Loucy (cell line): ENCODE measurements around the gene TEAD1.

Experiments
- H2AFZ ChIP-seq: fragments of 200-600 bp; sonication (generic); 2 replicates; pipeline ENCODE4 v1.6.0; 2016; ENCODE audit warnings: antibody characterized with exemption, mild to moderate bottlenecking, low read length, moderate library complexity
- H3F3A ChIP-seq: fragments of 200-600 bp; 2 replicates; pipeline ENCODE4 v1.6.0; 2016; ENCODE audit warnings: antibody characterized with exemption, low read depth, mild to moderate bottlenecking
- H3K27me3 ChIP-seq: fragments of 200-600 bp; sonication (generic); 2 replicates; pipeline ENCODE4 v1.6.1; 2014; ENCODE audit warnings: low read length, mild to moderate bottlenecking; ENCODE audit not compliant: insufficient read depth, poor library complexity, severe bottlenecking
- H3K36me3 ChIP-seq: fragments of 200-600 bp; sonication (generic); 2 replicates; pipeline ENCODE4 v1.6.1; 2016; ENCODE audit warnings: low read length; ENCODE audit not compliant: insufficient read depth
- H3K4me1 ChIP-seq: fragments of 200-600 bp; sonication (generic); 2 replicates; pipeline ENCODE4 v1.5.1; 2014; ENCODE audit warnings: low read length, mild to moderate bottlenecking; ENCODE audit not compliant: insufficient read depth, poor library complexity, severe bottlenecking
- H3K4me2 ChIP-seq: fragments of 200-600 bp; sonication (generic); 2 replicates; pipeline ENCODE4 v1.6.0; 2014; ENCODE audit warnings: antibody characterized with exemption, low read length, low read depth, mild to moderate bottlenecking; ENCODE audit not compliant: poor library complexity, severe bottlenecking
- H3K4me3 ChIP-seq: fragments of 200-600 bp; sonication (generic); 2 replicates; pipeline ENCODE4 v1.5.1; 2014; ENCODE audit warnings: low read length, mild to moderate bottlenecking, mixed read lengths; ENCODE audit not compliant: poor library complexity, severe bottlenecking
- H3K79me2 ChIP-seq: fragments of 200-600 bp; sonication (generic); 2 replicates; pipeline ENCODE4 v1.6.1; 2014; ENCODE audit warnings: low read length; ENCODE audit not compliant: insufficient read depth
- H3K9ac ChIP-seq: fragments of 200-600 bp; sonication (generic); 2 replicates; pipeline ENCODE4 v1.6.0; 2014; ENCODE audit warnings: mild to moderate bottlenecking, low read depth, low read length, moderate library complexity; ENCODE audit not compliant: poor library complexity, severe bottlenecking
- H3K9me2 ChIP-seq: fragments of 200-600 bp; sonication (generic); replicated peaks from 2 replicates; pipeline ENCODE4 v1.6.1; 2016; ENCODE audit warnings: low read depth, low read length, mixed read lengths
- H3K9me3 ChIP-seq: fragments of 200-600 bp; sonication (generic); 2 replicates; pipeline ENCODE4 v1.6.1; 2014; ENCODE audit warnings: mild to moderate bottlenecking, antibody characterized with exemption, low read length, low read depth; ENCODE audit not compliant: insufficient read depth
- H4K20me1 ChIP-seq: fragments of 200-600 bp; sonication (generic); 2 replicates; pipeline ENCODE4 v1.6.0; 2014; ENCODE audit warnings: antibody characterized with exemption, low read length, mild to moderate bottlenecking; ENCODE audit not compliant: insufficient read depth, poor library complexity, severe bottlenecking
- CTCF ChIP-seq: fragments of 200-600 bp; sonication (generic); conservative IDR thresholded peaks from 2 replicates; pipeline ENCODE4 v1.5.1; 2014; ENCODE audit warnings: mild to moderate bottlenecking, antibody characterized with exemption, low read length
- EZH2phosphoT487 ChIP-seq: fragments of 200-600 bp; IDR thresholded peaks from 2 replicates; pipeline ENCODE4 v1.6.1; 2018; ENCODE audit warnings: antibody characterized with exemption, mild to moderate bottlenecking, moderate library complexity, borderline replicate concordance

Gene TEAD1

GRCh38 chr11:12835286-12835685, 161.1 kb downstream of the TEAD1 start:
- TF ChIP-seq EZH2phosphoT487 = no peak
- no peak for TF ChIP-seq CTCF
- Histone ChIP-seq H3K9ac (no peak overlapping the region), H3K9me2 (no peaks in the 10 kb centered on the region), H3K36me3 (no peaks in the 10 kb centered on the region), H3K4me3 (no peak overlapping the region), H3K27me3 (no peaks in the 10 kb centered on the region), H3K9me3 (no peaks in the 10 kb centered on the region), H3K79me2 (no peaks in the 10 kb centered on the region), H3F3A (no peaks in the 10 kb centered on the region), H3K4me2 (no peak overlapping the region), H4K20me1 (no peaks in the 10 kb centered on the region), H2AFZ (no peak overlapping the region), H3K4me1 (no peaks in the 10 kb centered on the region)

- H3K79me2 ChIP-seq = no peaks in the 10 kb centered on the region
- no peaks in the 10 kb centered on the region for H3K9me2 ChIP-seq
- H3K4me3 ChIP-seq = no peak overlapping the region
- no peak overlapping the region for H2AFZ ChIP-seq
- no peaks in the 10 kb centered on the region for H4K20me1 ChIP-seq
- H3K4me2 ChIP-seq = no peak overlapping the region
- TF ChIP-seq EZH2phosphoT487 (no peak), CTCF (no peak)
- H3K9me3 ChIP-seq = no peaks in the 10 kb centered on the region
- no peaks in the 10 kb centered on the region for H3K36me3 ChIP-seq
- no peaks in the 10 kb centered on the region for H3K27me3 ChIP-seq
- H3K9ac ChIP-seq = no peak overlapping the region
- H3K4me1 ChIP-seq = peaks cover 17% of the 10 kb centered on the region
- no peaks in the 10 kb centered on the region for H3F3A ChIP-seq
Measured at GRCh38 chr11:12838463-12839123, 164.4 kb downstream of the TEAD1 start.

- no peak overlapping the region for H2AFZ ChIP-seq
- no peaks in the 10 kb centered on the region for H3F3A ChIP-seq
- H3K79me2 ChIP-seq = no peaks in the 10 kb centered on the region
- no peak overlapping the region for H3K9ac ChIP-seq
- H3K4me1 ChIP-seq = peaks cover 17% of the 10 kb centered on the region
- no peaks in the 10 kb centered on the region for H4K20me1 ChIP-seq
- H3K27me3 ChIP-seq = no peaks in the 10 kb centered on the region
- no peaks in the 10 kb centered on the region for H3K9me3 ChIP-seq
- no peak overlapping the region for H3K4me2 ChIP-seq
- H3K36me3 ChIP-seq = no peaks in the 10 kb centered on the region
- no peaks in the 10 kb centered on the region for H3K9me2 ChIP-seq
- TF ChIP-seq CTCF (no peak), EZH2phosphoT487 (no peak)
- H3K4me3 ChIP-seq = no peak overlapping the region
Measured at GRCh38 chr11:12840871-12841660, 166.8 kb downstream of the TEAD1 start.
